MCF 10A (cell line): ENCODE measurements around the gene GRK6. TPM values are rescaled to one million over a fixed set of nuclear protein-coding genes. Genes with fewer than 3 reads are reported as not detected.
A peak's percentile ranks its signal among the peaks of the same experiment; 100 is the strongest.

ENCODE experiments used
- BruUV-seq: library from RNA; stranded (reverse); fragments of 400-500 nt; replicated peaks from 2 replicates; lab custom pipeline; 2021; lab: Mats Ljungman, UMichigan
- CTCF ChIA-PET: fragments of 300-600 bp; sonication (Branson Sonifier 250); formaldehyde crosslinking; extraction: SDS; loops from one replicate; lab custom pipeline; 2021; ENCODE audit warnings: antibody characterized with exemption, inconsistent platforms; lab: Yijun Ruan, JAX
- POLR2A ChIA-PET: fragments of 300-600, 350-650 bp; sonication (Branson Sonifier 250); formaldehyde crosslinking; extraction: SDS; loops from one replicate; lab custom pipeline; 2020; ENCODE audit warnings: antibody characterized with exemption, inconsistent platforms; lab: Yijun Ruan, JAX
- DNase-seq: peaks from one replicate; pipeline ENCODE4 v3.0.0-alpha.2; 2018; ENCODE audit not compliant: unreplicated experiment
- H3K27ac Mint-ChIP-seq: one replicate; pipeline ENCODE4 v1.8.0; 2022; ENCODE audit warnings: mild to moderate bottlenecking, low read depth, mixed read lengths; ENCODE audit not compliant: unreplicated experiment
- H3K27me3 Mint-ChIP-seq: one replicate; pipeline ENCODE4 v1.8.0; 2022; ENCODE audit warnings: mixed read lengths; ENCODE audit not compliant: insufficient read depth, unreplicated experiment
- H3K36me3 Mint-ChIP-seq: one replicate; pipeline ENCODE4 v1.8.0; 2022; ENCODE audit warnings: mild to moderate bottlenecking, moderate library complexity, mixed read lengths; ENCODE audit not compliant: insufficient read depth, unreplicated experiment
- H3K4me1 Mint-ChIP-seq: one replicate; pipeline ENCODE4 v1.8.0; 2022; ENCODE audit warnings: mixed read lengths; ENCODE audit not compliant: insufficient read depth, unreplicated experiment
- H3K4me3 Mint-ChIP-seq: one replicate; pipeline ENCODE4 v1.8.0; 2022; ENCODE audit warnings: mild to moderate bottlenecking, moderate library complexity, mixed read lengths; ENCODE audit not compliant: unreplicated experiment
- H3K9me3 Mint-ChIP-seq: one replicate; pipeline ENCODE4 v1.8.0; 2022; ENCODE audit warnings: mixed read lengths; ENCODE audit not compliant: unreplicated experiment
- CTCF ChIP-seq: fragments of 200-600 bp; IDR thresholded peaks from one replicate; pipeline ENCODE4 v1.8.0; 2022; ENCODE audit warnings: antibody characterized with exemption, mild to moderate bottlenecking; ENCODE audit not compliant: unreplicated experiment
- intact Hi-C: fragments of 100-400 bp; cut with micrococcal nuclease; formaldehyde crosslinking; loops from 2 replicates; pipeline ENCODE4 v1.14.1; 2022
- total RNA-seq: library from RNA; stranded (reverse); gene quantifications from 2 replicates; pipeline ENCODE4 v1.2.3, GENCODE V29; 2022

The GRK6 gene
- total RNA-seq, 1 experiment from 2014 or later: 52.0 TPM

GRCh38 chr5:177425801-177426565, 493 bp upstream of the GRK6 start:
- no TSS peak for BruUV-seq
- Mint-ChIP-seq H3K9me3 (no peaks in the 10 kb centered on the region), H3K4me3 (peak overlapping the region; percentile 89), H3K27ac (peak overlapping the region; percentile 99), H3K27me3 (no peaks in the 10 kb centered on the region), H3K4me1 (peaks cover 22% of the 10 kb centered on the region), H3K36me3 (peaks cover 44% of the 10 kb centered on the region)
- POLR2A ChIA-PET: interaction anchor here (0.7 to 12.5 kb wide), 24 partner anchors 9 to 1037 kb away, joined by 3 to 217 read pairs (median 6); partner anchors contain the start of genes DDX41, HIGD2A, LMAN2 and NOP16
- CTCF ChIA-PET: interaction anchor here (0.6 to 14.3 kb wide), 7 partner anchors 9 to 601 kb away, joined by 3 to 134 read pairs (median 7); partner anchors contain the start of gene F12
- intact Hi-C loops: loop anchor here (1.0 kb wide), 4 partner anchors 21 to 36 kb away; no protein-coding TSS in a partner anchor
- DNase-seq: peak; percentile 100
- TF ChIP-seq CTCF: no peak

- peak overlapping the region; percentile 99 for H3K27ac Mint-ChIP-seq
- H3K4me1 Mint-ChIP-seq: peaks cover 25% of the 10 kb centered on the region
- TF ChIP-seq CTCF: no peak
- ChIA-PET CTCF (interaction anchor here (0.7 to 14.3 kb wide), 7 partner anchors 17 to 315 kb away, joined by 3 to 134 read pairs (median 8); partner anchors contain the start of genes F12 and PRR7), POLR2A (interaction anchor here (0.6 to 12.5 kb wide), 19 partner anchors 10 to 1630 kb away, joined by 3 to 217 read pairs (median 7); partner anchors contain the start of genes DDX41, PDLIM7, PRR7 and RGS14)
- DNase-seq: no peak
- intact Hi-C loops: no loop called here
- no peaks in the 10 kb centered on the region for H3K9me3 Mint-ChIP-seq
- TSS peak; percentile 64 for BruUV-seq
- H3K36me3 Mint-ChIP-seq: peaks cover 48% of the 10 kb centered on the region
- H3K27me3 Mint-ChIP-seq: no peaks in the 10 kb centered on the region
- H3K4me3 Mint-ChIP-seq: peak overlapping the region; percentile 89
These were observed 841 bp downstream of the GRK6 start for GRCh38 chr5:177427211-177427822.

GRCh38 chr5:177427919-177428573, 1.6 kb downstream of the GRK6 start:
- POLR2A ChIA-PET: interaction anchor here (0.6 to 12.5 kb wide), 8 partner anchors 17 to 1631 kb away, joined by 3 to 217 read pairs (median 18); partner anchors contain the start of genes PRR7 and RGS14
- intact Hi-C loops: no loop called here

More at GRCh38 chr5:177427919-177428573, 1.6 kb downstream of the GRK6 start:
- Mint-ChIP-seq H3K27me3 (no peaks in the 10 kb centered on the region), H3K4me3 (peak overlapping the region; percentile 89), H3K4me1 (peaks cover 25% of the 10 kb centered on the region), H3K36me3 (peaks cover 55% of the 10 kb centered on the region), H3K9me3 (no peaks in the 10 kb centered on the region), H3K27ac (peak overlapping the region; percentile 99)
- BruUV-seq: no TSS peak
- CTCF ChIA-PET: interaction anchor here (0.7 to 14.3 kb wide), 10 partner anchors 12 to 316 kb away, joined by 3 to 134 read pairs (median 6); partner anchors contain the start of genes DDX41, F12 and PRR7
- TF ChIP-seq CTCF: no peak
- no peak for DNase-seq
